IMR-90 (cell line): Measurements from ENCODE around the gene TREH. TPM values are rescaled to one million over a fixed set of nuclear protein-coding genes. Genes with fewer than 3 reads are reported as not detected.

Source experiments
- ATAC-seq: fragments of 200-7000 bp; cut with Tn5 transposase; 2 replicates; pipeline ENCODE4 v1.9.1; 2020; ENCODE audit warnings: low read depth, mild to moderate bottlenecking, moderate library complexity
- BruUV-seq: library from RNA; stranded (reverse); fragments of 400-500 nt; replicated peaks from 2 replicates; lab custom pipeline; 2021; lab: Mats Ljungman, UMichigan
- CTCF ChIA-PET: fragments of 300-600 bp; formaldehyde crosslinking; extraction: SDS; loops from one replicate; lab custom pipeline; 2021; ENCODE audit warnings: antibody characterized with exemption; lab: Yijun Ruan, JAX
- POLR2A ChIA-PET: fragments of 300-600 bp; sonication (Branson Sonifier 250); formaldehyde crosslinking; loops from one replicate; lab custom pipeline; 2022; ENCODE audit warnings: antibody characterized with exemption; ENCODE audit not compliant: unreplicated experiment; lab: Charles Lee
- DNase-seq: peaks from one replicate; pipeline ENCODE4 v3.0.0; 2013
- H2AFZ ChIP-seq: replicated peaks from 2 replicates; pipeline ENCODE3; 2013; ENCODE audit warnings: low read length, mild to moderate bottlenecking; ENCODE audit not compliant: poor library complexity
- H2AK5ac ChIP-seq: 2 replicates; pipeline ENCODE4 v1.6.1; 2013; ENCODE audit warnings: low read depth, low read length, inconsistent platforms
- H2AK9ac ChIP-seq: replicated peaks from 2 replicates; pipeline ENCODE3; 2013; ENCODE audit warnings: mild to moderate bottlenecking, low read depth, low read length, moderate library complexity; ENCODE audit not compliant: poor library complexity
- H2BK120ac ChIP-seq: 2 replicates; pipeline ENCODE4 v1.6.1; 2013; ENCODE audit warnings: low read depth, low read length, inconsistent platforms
- H2BK15ac ChIP-seq: 3 replicates; pipeline ENCODE4 v1.6.1; 2013; ENCODE audit warnings: low read depth, low read length, inconsistent platforms
- H2BK20ac ChIP-seq: 2 replicates; pipeline ENCODE4 v1.6.1; 2013; ENCODE audit warnings: low read depth, mild to moderate bottlenecking, inconsistent platforms, low read length, moderate library complexity
- H2BK5ac ChIP-seq: 2 replicates; pipeline ENCODE4 v1.6.1; 2013; ENCODE audit warnings: mild to moderate bottlenecking, low read depth, low read length, inconsistent platforms; ENCODE audit not compliant: poor library complexity, severe bottlenecking
- H3K14ac ChIP-seq: replicated peaks from 2 replicates; pipeline ENCODE4 v1.6.1; 2013; ENCODE audit warnings: low read depth, low read length, inconsistent platforms
- H3K18ac ChIP-seq: 2 replicates; pipeline ENCODE4 v1.6.1; 2013; ENCODE audit warnings: low read depth, low read length, control low read depth
- H3K23ac ChIP-seq: 2 replicates; pipeline ENCODE4 v1.6.1; 2013; ENCODE audit warnings: low read depth, low read length, inconsistent platforms
- H3K27ac ChIP-seq: 2 replicates; pipeline ENCODE4 v1.5.1; 2013; ENCODE audit warnings: mild to moderate bottlenecking, control low read depth, low read length; ENCODE audit not compliant: insufficient read depth
- H3K27me3 ChIP-seq: 2 replicates; pipeline ENCODE4 v1.6.1; 2013; ENCODE audit warnings: low read length; ENCODE audit not compliant: control insufficient read depth, insufficient read depth
- H3K36me3 ChIP-seq: 2 replicates; pipeline ENCODE4 v1.6.1; 2013; ENCODE audit warnings: low read length, mixed read lengths; ENCODE audit not compliant: control insufficient read depth, insufficient read depth
- H3K4ac ChIP-seq: 2 replicates; pipeline ENCODE4 v1.6.1; 2013; ENCODE audit warnings: low read depth, low read length, inconsistent platforms
- H3K4me1 ChIP-seq: 2 replicates; pipeline ENCODE4 v1.6.1; 2013; ENCODE audit warnings: low read length, mixed read lengths; ENCODE audit not compliant: control insufficient read depth, insufficient read depth
- H3K4me2 ChIP-seq: 2 replicates; pipeline ENCODE4 v1.6.1; 2013; ENCODE audit warnings: low read depth, mild to moderate bottlenecking, control low read depth, low read length, moderate library complexity
- H3K4me3 ChIP-seq: 2 replicates; pipeline ENCODE4 v1.5.1; 2013; ENCODE audit warnings: low read depth, mild to moderate bottlenecking, control low read depth, low read length, moderate library complexity; ENCODE audit not compliant: insufficient read depth
- H3K56ac ChIP-seq: 2 replicates; pipeline ENCODE4 v1.6.1; 2013; ENCODE audit warnings: low read length, inconsistent platforms; ENCODE audit not compliant: insufficient read depth; ENCODE audit errors: extremely low read depth
- H3K79me1 ChIP-seq, 2 experiments: 2 replicates each; pipeline ENCODE4 v1.6.1; 2013; ENCODE audit warnings: low read length in 2 of 2, inconsistent platforms in 1 of 2, low read depth in 1 of 2
- H3K9ac ChIP-seq: 2 replicates; pipeline ENCODE4 v1.6.1; 2013; ENCODE audit warnings: low read depth, low read length, control low read depth
- H3K9me1 ChIP-seq: 2 replicates; pipeline ENCODE4 v1.6.1; 2013; ENCODE audit warnings: low read length, inconsistent platforms; ENCODE audit not compliant: insufficient read depth
- H3K9me3 ChIP-seq: 2 replicates; pipeline ENCODE4 v1.6.1; 2013; ENCODE audit warnings: low read length; ENCODE audit not compliant: control insufficient read depth, insufficient read depth
- H4K20me1 ChIP-seq: 2 replicates; pipeline ENCODE4 v1.6.1; 2013; ENCODE audit warnings: low read length, inconsistent platforms; ENCODE audit not compliant: insufficient read depth
- H4K5ac ChIP-seq: 2 replicates; pipeline ENCODE4 v1.6.1; 2013; ENCODE audit warnings: mild to moderate bottlenecking, low read depth, low read length, control low read depth
- H4K8ac ChIP-seq, 2 experiments: 2 replicates each; pipeline ENCODE4 v1.6.1; 2013; ENCODE audit warnings: low read depth in 2 of 2, low read length in 2 of 2, control low read depth in 1 of 2, inconsistent platforms in 1 of 2
- H4K91ac ChIP-seq: 2 replicates; pipeline ENCODE4 v1.6.1; 2013; ENCODE audit warnings: low read depth, low read length, inconsistent platforms; ENCODE audit not compliant: insufficient read depth
- CHD1 ChIP-seq: IDR thresholded peaks from 2 replicates; pipeline ENCODE4 v1.6.1; 2012; ENCODE audit warnings: low read depth, low read length, improper control_type of control experiment
- POLR2A ChIP-seq: IDR thresholded peaks from 2 replicates; pipeline ENCODE4 v1.6.1; 2012; ENCODE audit warnings: mild to moderate bottlenecking, low read depth, low read length
- RAD21 ChIP-seq: IDR thresholded peaks from 2 replicates; pipeline ENCODE4 v1.6.1; 2012; ENCODE audit warnings: low read length, improper control_type of control experiment
- WGBS, 2 experiments: methylation state at CpG; one replicate each; pipeline versions ENCODE4 v1.1.5 to v1.1.7; 2013; ENCODE audit warnings: missing lambda C conversion rate in 2 of 2; ENCODE audit not compliant: insufficient read length in 1 of 2; ENCODE audit errors: extremely low coverage in 2 of 2; 5-methylcytosine and 5-hydroxymethylcytosine counted together
- dilution Hi-C: fragments of 300-500 bp; cut with HindIII; formaldehyde crosslinking; loops from one replicate; pipeline ENCODE4 v1.14.3; 2018; ENCODE audit warnings: low sequenced_read_pairs; ENCODE audit not compliant: unreplicated experiment
- in situ Hi-C: fragments of 300-500 bp; cut with MboI; formaldehyde crosslinking; loops from 3 replicates; pipeline ENCODE4 v1.14.3; 2019; ENCODE audit warnings: low sequenced_read_pairs, inconsistent platforms, mixed read lengths
- intact Hi-C: fragments of 100-400 bp; cut with micrococcal nuclease; formaldehyde crosslinking; loops from 2 replicates; pipeline ENCODE4 v1.10.0; 2022
- polyA plus RNA-seq, 3 experiments: library from polyadenylated mRNA; depleted of rRNA; stranded (reverse); fragments of >200 nt; gene quantifications; 2 replicates each; pipeline ENCODE4 v1.2.3, GENCODE V29; 2012; ENCODE audit warnings: low replicate concordance in 1 of 3
- total RNA-seq: library from RNA; depleted of rRNA; stranded (reverse); fragments of >200 nt; gene quantifications from 2 replicates; pipeline ENCODE4 v1.2.3, GENCODE V29; 2012

TREH gene
- total and polyA plus RNA-seq, 2 of the 4 experiments (the other 2 are of a cell fraction), result not detected

DNA sequence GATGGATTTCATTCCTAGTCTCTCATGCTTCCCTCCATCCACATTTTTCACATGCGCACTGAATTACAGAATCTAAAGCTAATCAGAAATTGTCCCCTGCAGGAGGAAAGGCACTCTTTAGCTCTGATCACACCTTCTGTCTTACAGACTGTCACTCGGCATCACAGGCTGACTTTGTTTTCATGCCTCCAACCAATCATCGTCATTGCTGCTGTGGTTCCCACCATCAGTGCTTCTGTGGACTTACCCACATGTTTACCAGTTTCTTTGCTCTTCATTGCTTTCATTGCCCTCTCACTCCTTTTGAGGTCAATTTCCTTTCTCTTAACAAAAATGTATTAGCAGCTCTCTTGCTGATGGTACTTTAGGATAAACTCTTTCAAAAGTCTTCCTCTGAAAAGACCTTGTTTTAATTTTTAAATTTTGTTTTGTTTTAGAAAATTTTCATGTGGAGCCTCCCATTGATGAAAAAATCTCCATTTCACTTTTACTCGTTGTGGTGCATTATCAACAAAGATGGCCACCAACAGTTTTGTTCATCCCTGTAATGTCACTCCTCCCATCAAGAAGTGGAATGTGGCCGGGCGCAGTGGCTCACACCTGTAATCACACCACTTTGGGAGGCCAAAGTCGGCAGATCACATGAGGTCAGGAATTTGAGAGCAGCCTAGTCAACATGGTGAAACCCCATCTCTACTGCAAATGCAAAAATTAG is 20.2 kb upstream of the TREH start:
- H3K14ac ChIP-seq, result no peak overlapping the region
- no peak overlapping the region for H4K91ac ChIP-seq
- no peak overlapping the region for H2BK5ac ChIP-seq
- TF ChIP-seq POLR2A (no peak), RAD21 (no peak), CHD1 (no peak)
- H4K5ac ChIP-seq, result no peak overlapping the region
- H3K18ac ChIP-seq, result no peak overlapping the region
- ATAC-seq (no peak), DNase-seq (no peak)
- H3K56ac ChIP-seq, result no peak overlapping the region
- no peaks in the 10 kb centered on the region for H3K36me3 ChIP-seq
- no peak overlapping the region for H3K27ac ChIP-seq
- no peaks in the 10 kb centered on the region for H3K79me1 ChIP-seq
- H2AK5ac ChIP-seq, result no peak overlapping the region
- no peaks in the 10 kb centered on the region for H3K9me1 ChIP-seq
- no peak overlapping the region for H3K4me3 ChIP-seq
- ChIA-PET CTCF (interaction anchor here (2.8 kb wide), 1 partner anchor 10 kb away, joined by 8 read pairs; no protein-coding TSS in a partner anchor), POLR2A (interaction anchor here (0.6 kb wide), 1 partner anchor 61 kb away, joined by 3 read pairs; no protein-coding TSS in a partner anchor)
- H3K23ac ChIP-seq, result no peak overlapping the region
- no peak overlapping the region for H3K4ac ChIP-seq
- in situ Hi-C loops (no loop called here), dilution Hi-C loops (no loop called here), intact Hi-C loops (no loop called here)
- H4K20me1 ChIP-seq, result no peaks in the 10 kb centered on the region
- peak overlapping the region; percentile 53 for H2AFZ ChIP-seq
- no peaks in the 10 kb centered on the region for H3K4me1 ChIP-seq
- no peak overlapping the region for H3K4me2 ChIP-seq
- no peaks in the 10 kb centered on the region for H3K27me3 ChIP-seq
- H2BK120ac ChIP-seq, result no peak overlapping the region
- H3K9ac ChIP-seq, result no peak overlapping the region
- no peak overlapping the region for H4K8ac ChIP-seq
- no peak overlapping the region for H2BK15ac ChIP-seq
- no TSS peak for BruUV-seq
- no peak overlapping the region for H2BK20ac ChIP-seq
- WGBS, 2 experiments, result 68% methylated on average over 3 of the region's 7 CpGs; no CpG with 5 or more reads in 1 of the 2 experiments
- H3K9me3 ChIP-seq, result peaks cover 4% of the 10 kb centered on the region; the same call in 1 of the 2 replicates
- H2AK9ac ChIP-seq, result no peak overlapping the region
